Germinal center (tissue), 1 donor: ENCODE results near the gene DUS1L.

Experiments used
- DNase-seq: peaks from one replicate; pipeline ENCODE4 v3.0.0; 2012; ENCODE audit warnings: mixed read lengths, low spot score

DUS1L gene

GRCh38 chr17:82100502-82101298 is 35.1 kb upstream of the DUS1L start:
- no peak for DNase-seq

GRCh38 chr17:82098939-82099763 is 33.5 kb upstream of the DUS1L start:
- peak; percentile 57 for DNase-seq

- peak; percentile 100 for DNase-seq
Measured at GRCh38 chr17:82098169-82098938, 32.8 kb upstream of the DUS1L start, which contains the start of gene FASN. Gene FASN, minus strand, starts transcription at chr17:82098236. Its CDS starts 1,791 bp downstream, at chr17:82096445.

- DNase-seq, result no peak
Measured at GRCh38 chr17:82097919-82098168, 32.2 kb upstream of the DUS1L start.

DNA sequence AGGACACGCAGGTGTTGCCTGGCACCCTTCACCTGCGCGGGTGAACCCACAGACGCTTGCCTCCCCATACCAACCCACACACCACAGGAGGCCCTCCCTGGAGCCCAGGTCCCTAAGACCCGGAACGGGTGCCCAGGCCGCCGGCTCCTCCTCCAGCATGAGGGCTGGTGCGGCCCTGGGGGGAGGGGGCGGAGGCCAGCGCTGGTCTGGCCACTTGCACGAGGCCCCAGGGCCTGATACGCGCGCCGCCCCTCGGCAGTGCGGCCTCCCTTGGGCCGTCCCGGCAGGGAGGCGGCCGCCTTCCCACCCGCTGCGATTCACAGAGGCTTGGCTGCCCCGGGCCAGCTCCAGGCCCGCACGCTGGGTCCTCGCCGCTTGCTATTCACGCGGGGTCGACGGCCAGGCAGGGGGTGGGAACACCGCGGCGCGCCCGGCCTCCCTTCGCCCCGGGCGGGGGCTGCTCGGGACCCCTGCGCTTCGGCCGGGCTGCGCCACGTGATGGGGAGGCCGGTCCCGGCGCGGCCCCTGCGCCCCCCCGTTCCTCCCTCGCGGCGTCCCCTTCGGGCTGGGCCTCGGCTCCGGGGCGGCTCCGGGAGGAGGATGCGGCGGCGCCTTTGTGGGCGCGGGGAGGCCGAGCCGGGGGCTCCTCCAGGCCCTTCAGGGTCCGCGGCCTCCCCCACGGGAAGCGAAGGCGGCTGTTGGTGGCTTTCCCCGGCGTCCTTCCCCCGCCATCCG is 31.7 kb upstream of the DUS1L start:
- DNase-seq, result peak; percentile 57

DNA sequence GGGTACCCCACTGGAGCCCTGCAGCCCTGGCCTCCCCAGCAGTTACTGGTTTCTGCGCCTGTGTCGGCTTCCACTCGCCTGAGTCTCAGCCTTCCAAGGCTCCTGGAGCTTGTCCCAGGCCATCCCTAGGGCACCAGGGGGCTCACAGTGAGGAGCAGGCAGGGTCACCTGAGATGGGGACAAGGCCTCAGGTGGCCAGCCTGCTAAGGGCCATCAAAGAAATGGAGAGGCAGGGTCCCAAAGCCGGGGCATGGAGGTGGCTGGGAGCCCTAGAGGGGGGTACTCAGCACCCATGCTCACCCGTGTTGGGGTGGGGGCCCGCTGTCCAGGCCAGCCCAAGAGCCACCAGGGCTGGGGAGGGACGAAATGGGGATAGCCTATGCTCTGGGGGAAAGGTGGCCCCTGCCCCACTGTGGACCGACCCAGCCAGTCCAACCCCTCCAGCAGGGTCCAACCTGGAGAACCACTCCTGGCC is 31.1 kb upstream of the DUS1L start:
- no peak for DNase-seq

- DNase-seq, result no peak
Measured at GRCh38 chr17:82095777-82096708, 30.4 kb upstream of the DUS1L start.

DNA sequence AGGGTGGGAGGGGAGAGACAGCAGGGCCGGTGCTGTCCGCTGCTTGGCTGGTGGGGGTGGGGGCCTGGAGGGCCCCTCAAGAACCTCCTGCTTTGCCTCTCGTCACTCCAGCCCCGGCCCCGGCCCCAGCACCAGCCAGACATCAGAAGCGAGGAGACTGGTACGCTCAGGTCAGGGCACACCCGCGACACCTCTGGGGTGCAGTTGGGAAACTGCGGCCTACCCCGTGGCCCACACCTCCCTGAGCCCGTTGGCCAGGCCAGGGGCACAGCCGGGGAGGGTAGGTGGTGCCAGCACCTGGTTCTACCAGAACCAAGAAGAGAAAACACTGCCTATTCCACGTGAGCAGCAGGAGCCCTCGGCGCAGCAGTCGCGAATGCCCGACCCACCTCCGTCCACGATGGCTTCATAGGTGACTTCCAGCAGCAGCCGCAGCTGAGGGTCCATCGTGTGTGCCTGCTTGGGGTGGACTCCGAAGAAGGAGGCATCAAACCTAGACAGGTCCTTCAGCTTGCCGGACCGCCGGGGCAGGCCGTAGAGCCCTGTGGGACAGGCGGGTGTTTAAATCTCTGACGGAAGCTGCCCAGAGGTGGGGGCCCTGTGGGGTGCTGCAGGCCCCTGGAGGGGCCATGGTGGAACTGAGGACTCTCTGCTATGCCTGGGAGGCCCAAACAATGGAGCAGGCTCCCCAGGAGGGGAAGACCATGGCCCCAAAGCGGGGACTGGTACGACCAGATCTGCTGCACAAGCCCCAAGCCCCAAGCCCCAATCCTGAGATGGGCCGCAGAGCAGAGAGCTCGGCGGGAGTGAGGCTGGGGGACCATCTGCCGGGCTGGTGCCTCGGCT is 29.6 kb upstream of the DUS1L start:
- no peak for DNase-seq

- DNase-seq, result no peak
Measured at GRCh38 chr17:82092995-82093751, 27.6 kb upstream of the DUS1L start.

- no peak for DNase-seq
Measured at GRCh38 chr17:82092628-82092994, 27.0 kb upstream of the DUS1L start.

DNA sequence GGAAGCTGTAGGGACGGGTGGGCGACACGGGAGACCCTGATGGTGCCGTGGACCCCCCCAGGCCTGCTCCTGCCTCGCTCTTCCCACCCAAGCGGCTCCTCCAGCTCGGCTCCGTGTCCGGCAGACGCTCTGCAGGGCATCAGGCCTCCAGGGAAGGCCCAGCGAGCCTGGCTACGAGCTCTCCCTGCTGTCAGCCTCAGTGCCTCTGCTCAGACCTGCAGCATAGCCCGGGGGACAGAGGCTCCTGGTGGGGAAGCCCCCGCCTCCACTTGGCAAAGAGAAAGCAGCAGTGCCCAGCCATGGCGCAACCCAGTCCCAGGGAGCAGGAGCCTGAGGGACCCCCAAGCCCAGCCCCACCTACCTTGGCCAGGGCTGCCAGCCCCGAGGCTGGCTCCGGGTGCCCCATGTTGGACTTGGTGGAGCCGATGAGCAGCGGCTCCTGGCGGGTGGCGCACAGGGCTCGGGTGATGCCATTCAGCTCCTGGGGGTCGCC is 26.5 kb upstream of the DUS1L start:
- DNase-seq, result no peak

- DNase-seq, result no peak
Measured at GRCh38 chr17:82091264-82092066, 25.9 kb upstream of the DUS1L start.

- no peak for DNase-seq
Measured at GRCh38 chr17:82090549-82091263, 25.1 kb upstream of the DUS1L start.

DNA sequence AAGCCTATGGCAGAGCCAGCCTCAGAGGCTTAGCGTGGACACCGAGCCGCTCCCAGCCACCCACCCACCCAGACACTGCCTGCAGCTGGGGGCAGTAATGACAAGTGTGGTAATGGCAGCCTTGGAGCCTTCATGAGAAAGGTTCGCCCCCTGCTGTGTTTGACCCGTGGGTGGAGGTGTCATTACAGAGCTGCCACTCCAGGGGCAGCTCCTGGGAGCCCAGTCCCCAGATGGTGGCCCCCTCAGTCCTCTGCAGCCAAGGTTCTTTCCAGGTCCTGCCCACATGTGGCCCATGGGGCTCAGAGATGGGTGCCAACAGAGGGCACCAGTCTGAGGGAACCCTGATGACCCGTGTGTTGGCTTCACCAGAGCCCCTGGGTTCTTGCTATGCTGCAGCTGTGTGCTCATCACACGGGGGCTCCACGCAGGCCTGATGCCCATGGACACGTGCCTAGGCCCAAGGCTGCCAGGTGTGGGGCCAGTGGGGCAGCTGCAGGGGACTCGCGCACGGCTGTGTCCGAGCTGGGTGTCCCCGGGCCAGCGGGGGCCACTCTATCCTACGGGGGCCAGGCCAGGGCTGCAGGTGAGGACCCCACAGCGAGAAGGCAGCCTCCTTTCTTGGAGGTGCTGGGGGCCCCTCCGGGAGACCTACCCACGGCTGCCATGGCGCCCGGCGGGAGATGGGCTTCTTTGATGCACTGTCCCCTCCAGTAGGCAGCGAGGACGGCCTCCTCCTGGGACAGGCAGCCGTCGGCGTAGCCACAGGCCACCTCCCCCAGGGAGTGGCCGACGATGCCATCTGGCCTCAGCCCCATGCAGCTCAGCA is 24.3 kb upstream of the DUS1L start:
- no peak for DNase-seq

- DNase-seq, result no peak
Measured at GRCh38 chr17:82088838-82089722, 23.5 kb upstream of the DUS1L start.
